Astrocyte (in vitro differentiated cells and primary cell): ENCODE results near the gene FLYWCH1. TPM values are rescaled to one million over a fixed set of nuclear protein-coding genes. Genes with fewer than 3 reads are reported as not detected.

Source experiments
- DNase-seq: peaks from one replicate; pipeline ENCODE4 v3.0.0-alpha.2; 2010; ENCODE audit warnings: low read depth
- FAIRE-seq: peaks from 2 replicates; lab custom pipeline; 2011; peaks lifted over from hg19 to GRCh38; lab: Jason Lieb, UNC
- H2AFZ ChIP-seq: 2 replicates; pipeline ENCODE4 v1.6.0; 2012; ENCODE audit warnings: low read depth, low read length, inconsistent platforms
- H3K27ac ChIP-seq: 2 replicates; pipeline ENCODE4 v1.5.1; 2011; ENCODE audit warnings: low read depth, low read length, inconsistent platforms
- H3K27me3 ChIP-seq: 2 replicates; pipeline ENCODE4 v1.6.0; 2011; ENCODE audit warnings: low read length, inconsistent platforms; ENCODE audit not compliant: insufficient read depth
- H3K36me3 ChIP-seq: 2 replicates; pipeline ENCODE4 v1.5.1; 2011; ENCODE audit warnings: low read length, inconsistent platforms; ENCODE audit not compliant: insufficient read depth
- H3K4me1 ChIP-seq: 2 replicates; pipeline ENCODE4 v1.5.1; 2011; ENCODE audit warnings: low read length, inconsistent platforms; ENCODE audit not compliant: insufficient read depth
- H3K4me2 ChIP-seq: 2 replicates; pipeline ENCODE4 v1.6.0; 2012; ENCODE audit warnings: low read length, inconsistent platforms
- H3K4me3 ChIP-seq: 2 replicates; pipeline ENCODE4 v1.5.1; 2011; ENCODE audit warnings: low read depth, mild to moderate bottlenecking, low read length, inconsistent platforms; ENCODE audit not compliant: insufficient read depth
- H3K79me2 ChIP-seq: 2 replicates; pipeline ENCODE4 v1.6.0; 2012; ENCODE audit warnings: mild to moderate bottlenecking, low read length, inconsistent platforms; ENCODE audit not compliant: insufficient read depth
- H3K9ac ChIP-seq: 2 replicates; pipeline ENCODE4 v1.6.0; 2012; ENCODE audit warnings: mild to moderate bottlenecking, low read length, inconsistent platforms
- H3K9me3 ChIP-seq: 2 replicates; pipeline ENCODE4 v1.5.1; 2012; ENCODE audit warnings: low read depth, mild to moderate bottlenecking, low read length, inconsistent platforms; ENCODE audit not compliant: insufficient read depth
- H4K20me1 ChIP-seq: 2 replicates; pipeline ENCODE4 v1.6.0; 2012; ENCODE audit warnings: low read length, inconsistent platforms; ENCODE audit not compliant: insufficient read depth
- H3K27ac Mint-ChIP-seq: one replicate; pipeline ENCODE4 v1.8.0; 2021; ENCODE audit warnings: mild to moderate bottlenecking, mixed read lengths; ENCODE audit not compliant: unreplicated experiment
- H3K27me3 Mint-ChIP-seq: one replicate; pipeline ENCODE4 v1.8.0; 2021; ENCODE audit warnings: low read depth, mixed read lengths; ENCODE audit not compliant: unreplicated experiment
- H3K36me3 Mint-ChIP-seq: one replicate; pipeline ENCODE4 v1.8.0; 2021; ENCODE audit warnings: low read depth, mixed read lengths; ENCODE audit not compliant: unreplicated experiment
- H3K4me1 Mint-ChIP-seq: one replicate; pipeline ENCODE4 v1.8.0; 2021; ENCODE audit warnings: low read depth, mixed read lengths; ENCODE audit not compliant: unreplicated experiment
- H3K4me3 Mint-ChIP-seq: one replicate; pipeline ENCODE4 v1.8.0; 2021; ENCODE audit warnings: mild to moderate bottlenecking, moderate library complexity, mixed read lengths; ENCODE audit not compliant: unreplicated experiment
- H3K9me3 Mint-ChIP-seq: one replicate; pipeline ENCODE4 v1.8.0; 2021; ENCODE audit warnings: mild to moderate bottlenecking, mixed read lengths; ENCODE audit not compliant: unreplicated experiment
- EZH2 ChIP-seq: IDR thresholded peaks from 2 replicates; pipeline ENCODE4 v1.6.1; 2012; ENCODE audit warnings: mild to moderate bottlenecking, low read length, inconsistent platforms; ENCODE audit not compliant: insufficient read depth
- total RNA-seq: library from RNA; stranded (reverse); gene quantifications from 2 replicates; pipeline ENCODE4 v1.2.1, GENCODE V29; 2021
- TF ChIP-seq, protein P1 (sequence below): IDR thresholded peaks from 2 replicates; pipeline ENCODE4 v1.5.1; 2011; ENCODE audit warnings: low read depth, mild to moderate bottlenecking, inconsistent platforms, low read length, moderate library complexity; ENCODE audit not compliant: insufficient read depth

The FLYWCH1 gene
- total RNA-seq, 1 donor from 2014 or later = 58.9 TPM

DNA sequence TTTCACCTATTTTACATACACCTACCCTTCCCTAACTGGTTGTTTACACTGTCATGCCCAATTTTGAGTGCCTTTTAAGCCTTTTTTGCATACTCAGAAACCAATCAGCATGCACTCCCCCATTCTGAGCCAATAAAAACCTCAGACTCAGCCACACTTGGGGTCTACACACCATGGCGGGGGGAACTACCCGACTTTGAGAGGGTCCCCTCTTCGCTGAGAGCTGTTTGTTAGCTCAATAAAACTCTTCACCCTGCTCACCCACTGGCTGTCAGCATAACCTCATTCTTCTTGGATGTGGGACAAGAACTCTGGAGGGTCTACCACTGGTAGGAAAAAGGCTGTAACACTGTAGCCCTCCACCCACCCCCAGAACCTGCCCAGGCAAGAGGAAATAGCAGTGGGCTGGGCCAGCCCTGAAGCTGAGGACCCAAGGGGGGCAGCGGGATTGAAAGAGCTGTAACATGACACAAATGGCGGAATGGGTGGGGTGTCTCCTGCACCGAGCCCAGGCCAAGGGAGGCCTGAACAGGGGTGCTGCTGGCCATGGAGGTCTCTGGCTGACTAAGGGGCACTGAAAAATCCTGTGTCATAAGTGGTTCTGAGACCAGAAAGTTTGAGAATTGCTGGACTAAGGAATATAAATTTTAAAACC, 31.8 kb upstream of the FLYWCH1 start:
- Mint-ChIP-seq H3K27me3 (no peaks in the 10 kb centered on the region), H3K4me3 (no peak overlapping the region), H3K36me3 (peaks cover 3% of the 10 kb centered on the region), H3K27ac (no peak overlapping the region), H3K9me3 (peaks cover 5% of the 10 kb centered on the region), H3K4me1 (no peaks in the 10 kb centered on the region)
- Histone ChIP-seq H2AFZ (no peak overlapping the region), H4K20me1 (no peaks in the 10 kb centered on the region), H3K4me1 (peaks cover 6% of the 10 kb centered on the region), H3K27ac (no peak overlapping the region), H3K4me3 (no peak overlapping the region), H3K79me2 (peaks cover 16% of the 10 kb centered on the region), H3K27me3 (no peaks in the 10 kb centered on the region), H3K4me2 (no peak overlapping the region), H3K36me3 (no peaks in the 10 kb centered on the region), H3K9ac (no peak overlapping the region), H3K9me3 (peaks cover 3% of the 10 kb centered on the region)
- DNase-seq (no peak), FAIRE-seq (no peak)
- TF ChIP-seq, protein P1, sequence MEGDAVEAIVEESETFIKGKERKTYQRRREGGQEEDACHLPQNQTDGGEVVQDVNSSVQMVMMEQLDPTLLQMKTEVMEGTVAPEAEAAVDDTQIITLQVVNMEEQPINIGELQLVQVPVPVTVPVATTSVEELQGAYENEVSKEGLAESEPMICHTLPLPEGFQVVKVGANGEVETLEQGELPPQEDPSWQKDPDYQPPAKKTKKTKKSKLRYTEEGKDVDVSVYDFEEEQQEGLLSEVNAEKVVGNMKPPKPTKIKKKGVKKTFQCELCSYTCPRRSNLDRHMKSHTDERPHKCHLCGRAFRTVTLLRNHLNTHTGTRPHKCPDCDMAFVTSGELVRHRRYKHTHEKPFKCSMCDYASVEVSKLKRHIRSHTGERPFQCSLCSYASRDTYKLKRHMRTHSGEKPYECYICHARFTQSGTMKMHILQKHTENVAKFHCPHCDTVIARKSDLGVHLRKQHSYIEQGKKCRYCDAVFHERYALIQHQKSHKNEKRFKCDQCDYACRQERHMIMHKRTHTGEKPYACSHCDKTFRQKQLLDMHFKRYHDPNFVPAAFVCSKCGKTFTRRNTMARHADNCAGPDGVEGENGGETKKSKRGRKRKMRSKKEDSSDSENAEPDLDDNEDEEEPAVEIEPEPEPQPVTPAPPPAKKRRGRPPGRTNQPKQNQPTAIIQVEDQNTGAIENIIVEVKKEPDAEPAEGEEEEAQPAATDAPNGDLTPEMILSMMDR = no peak
- no peak for TF ChIP-seq EZH2

DNA sequence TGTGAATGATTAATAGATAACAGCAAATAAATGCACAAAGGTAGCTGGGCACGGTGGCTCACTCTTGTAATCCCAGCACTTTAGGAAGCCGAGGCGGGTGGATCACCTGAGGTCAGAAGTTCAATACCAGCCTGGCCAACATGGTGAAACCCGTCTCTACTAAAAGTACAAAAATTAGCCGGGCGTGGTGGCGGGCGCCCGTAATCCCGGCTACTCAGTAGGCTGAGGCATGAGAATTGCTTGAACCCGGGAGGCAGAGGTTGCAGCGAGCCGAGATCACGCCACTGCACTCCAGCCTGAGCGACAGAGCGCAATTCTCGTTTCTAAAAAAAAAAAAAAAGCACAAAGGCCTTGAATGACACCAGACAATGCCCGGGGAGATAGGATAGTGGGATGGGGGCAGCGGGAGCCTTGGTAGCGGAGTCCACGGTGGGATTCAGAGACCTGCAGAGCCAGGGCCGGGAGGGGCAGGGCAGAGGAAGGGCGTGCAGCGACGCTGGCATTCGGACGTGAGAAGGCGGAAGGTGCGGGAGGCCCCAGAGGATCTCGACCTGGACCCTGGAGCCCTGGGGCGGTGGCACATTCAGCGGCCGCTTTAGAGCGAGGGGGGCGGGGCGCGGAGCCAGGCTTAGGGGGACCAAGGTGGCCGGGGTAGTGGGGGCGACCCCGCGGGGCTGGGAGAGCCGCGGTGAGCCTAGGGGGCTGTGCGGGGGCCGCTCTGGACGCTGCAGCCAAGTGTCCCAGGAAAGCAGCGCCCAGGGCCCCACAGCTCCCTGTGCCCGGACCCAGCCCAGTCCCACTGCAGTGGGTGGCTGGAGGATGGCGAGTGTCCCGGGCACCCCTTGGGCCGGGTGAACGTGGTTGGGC, 29.7 kb upstream of the FLYWCH1 start:
- FAIRE-seq (no peak), DNase-seq (no peak)
- peak overlapping the region; percentile 89 for H3K27ac Mint-ChIP-seq
- H3K9me3 Mint-ChIP-seq = peaks cover 5% of the 10 kb centered on the region
- TF ChIP-seq, protein P1 = no peak
- TF ChIP-seq EZH2 = no peak
- peak overlapping the region; percentile 94 for H3K9ac ChIP-seq
- H3K27ac ChIP-seq = peak overlapping the region; percentile 81
- H3K27me3 Mint-ChIP-seq = no peaks in the 10 kb centered on the region
- peaks cover 3% of the 10 kb centered on the region for H3K9me3 ChIP-seq
- peak overlapping the region; percentile 99 for H2AFZ ChIP-seq
- H3K4me2 ChIP-seq = peak overlapping the region; percentile 97
- H3K36me3 ChIP-seq = no peaks in the 10 kb centered on the region
- H3K4me1 Mint-ChIP-seq = no peaks in the 10 kb centered on the region
- H3K4me3 Mint-ChIP-seq = peak overlapping the region; percentile 88
- H3K79me2 ChIP-seq = peaks cover 30% of the 10 kb centered on the region
- H3K27me3 ChIP-seq = no peaks in the 10 kb centered on the region
- H3K4me3 ChIP-seq = peak overlapping the region; percentile 70
- H3K4me1 ChIP-seq = peaks cover 6% of the 10 kb centered on the region
- H4K20me1 ChIP-seq = peaks cover 6% of the 10 kb centered on the region
- peaks cover 6% of the 10 kb centered on the region for H3K36me3 Mint-ChIP-seq
